Naive thymus-derived CD4-positive, alpha-beta T cell (primary cell): ENCODE measurements around the gene PTPRN2. TPM values are rescaled to one million over a fixed set of nuclear protein-coding genes. Genes with fewer than 3 reads are reported as not detected.

ENCODE experiments used
- ATAC-seq: fragments of 150-1000 bp; cut with Tn5 transposase; 2 replicates; pipeline ENCODE4 v1.10.0; 2021; ENCODE audit warnings: mild to moderate bottlenecking, moderate library complexity
- CTCF ChIA-PET: fragments of 350-600 bp; sonication (Branson Sonifier 250); formaldehyde crosslinking; loops from one replicate; lab custom pipeline; 2021; ENCODE audit warnings: antibody characterized with exemption; lab: Charles Lee
- POLR2A ChIA-PET: fragments of 350-600 bp; sonication (Branson Sonifier 250); formaldehyde crosslinking; loops from one replicate; lab custom pipeline; 2021; ENCODE audit warnings: antibody characterized with exemption, inconsistent platforms; lab: Charles Lee
- DNase-seq, 9 donors: peaks; one replicate each; pipeline versions ENCODE4 v3.0.0 to v3.0.0-alpha.2; 2020 to 2022; ENCODE audit warnings: mixed read lengths in 1 of 9
- H3K27ac ChIP-seq: one replicate; pipeline ENCODE4 v1.7.0; 2013; ENCODE audit warnings: mild to moderate bottlenecking, low read depth, low read length, moderate library complexity
- H3K27me3 ChIP-seq, 2 donors: one replicate each; pipeline ENCODE4 v1.7.0; 2013; ENCODE audit warnings: low read length in 2 of 2, mild to moderate bottlenecking in 2 of 2, moderate library complexity in 2 of 2; ENCODE audit not compliant: control insufficient read depth in 2 of 2, insufficient read depth in 2 of 2
- H3K36me3 ChIP-seq, 3 experiments: 1 replicate in 2 of 3; 2 replicates in 1 of 3; pipeline ENCODE4 v1.7.0; 2013; ENCODE audit warnings: low read length in 3 of 3, mild to moderate bottlenecking in 3 of 3, moderate library complexity in 1 of 3; ENCODE audit not compliant: insufficient read depth in 3 of 3, control insufficient read depth in 2 of 3
- H3K4me1 ChIP-seq, 2 donors: one replicate each; pipeline ENCODE4 v1.7.0; 2013; ENCODE audit warnings: low read length in 2 of 2, mild to moderate bottlenecking in 2 of 2, moderate library complexity in 1 of 2; ENCODE audit not compliant: control insufficient read depth in 2 of 2, insufficient read depth in 2 of 2
- H3K4me3 ChIP-seq: 2 replicates; pipeline ENCODE4 v1.7.0; 2013; ENCODE audit warnings: mild to moderate bottlenecking, low read length
- H3K9me3 ChIP-seq, 3 experiments: 1 replicate in 2 of 3; 2 replicates in 1 of 3; pipeline ENCODE4 v1.7.0; 2013; ENCODE audit warnings: low read length in 3 of 3; ENCODE audit not compliant: control insufficient read depth in 2 of 3
- H3K27ac Mint-ChIP-seq, 9 donors: one replicate each; pipeline ENCODE4 v1.8.0; 2020 to 2022; ENCODE audit warnings: mixed read lengths in 9 of 9, mild to moderate bottlenecking in 8 of 9, moderate library complexity in 5 of 9, inconsistent platforms in 2 of 9
- H3K27me3 Mint-ChIP-seq, 5 donors: one replicate each; pipeline ENCODE4 v1.8.0; 2021 to 2022; ENCODE audit warnings: mixed read lengths in 5 of 5, mild to moderate bottlenecking in 1 of 5
- H3K36me3 Mint-ChIP-seq, 5 donors: one replicate each; pipeline ENCODE4 v1.8.0; 2020 to 2022; ENCODE audit warnings: mixed read lengths in 5 of 5, mild to moderate bottlenecking in 3 of 5, inconsistent platforms in 1 of 5
- H3K4me1 Mint-ChIP-seq, 7 donors: one replicate each; pipeline ENCODE4 v1.8.0; 2020 to 2022; ENCODE audit warnings: mixed read lengths in 7 of 7, mild to moderate bottlenecking in 3 of 7, inconsistent platforms in 1 of 7
- H3K4me3 Mint-ChIP-seq, 10 donors: one replicate each; pipeline ENCODE4 v1.8.0; 2020 to 2022; ENCODE audit warnings: mild to moderate bottlenecking in 10 of 10, mixed read lengths in 10 of 10, moderate library complexity in 6 of 10, inconsistent platforms in 2 of 10
- H3K9me3 Mint-ChIP-seq, 11 donors: one replicate each; pipeline ENCODE4 v1.8.0; 2020 to 2022; ENCODE audit warnings: mixed read lengths in 11 of 11, mild to moderate bottlenecking in 4 of 11, inconsistent platforms in 1 of 11, moderate library complexity in 1 of 11
- intact Hi-C, 2 donors: fragments of 100-400 bp; cut with micrococcal nuclease; formaldehyde crosslinking; loops; one replicate each; pipeline ENCODE4 v1.15.1; 2023
- polyA plus RNA-seq, 2 donors: library from polyadenylated mRNA; unstranded; fragments of 300-500 nt; fragmentation: Illumina TruSeq; gene quantifications; one replicate each; pipeline ENCODE4 v1.2.3, GENCODE V29; 2021
- total RNA-seq, 6 experiments: library from RNA in 5 of 6; stranded (reverse) in 5 of 6; gene quantifications; 1 replicate in 5 of 6; 2 replicates in 1 of 6; pipeline ENCODE4 v1.2.3 and lab custom pipeline; 2021 to 2026

PTPRN2 gene
- total and polyA plus RNA-seq, 7 experiments from 2014 or later, result 0.58 to 2.3 (median 1.4) TPM

- Histone ChIP-seq H3K27me3 (peaks cover 0 to 24% of the 10 kb centered on the region in 2 donors), H3K27ac (no peak overlapping the region), H3K4me3 (no peak overlapping the region), H3K9me3 (peaks cover 0 to 17% (median 0%) of the 10 kb centered on the region in 3 experiments), H3K4me1 (peaks cover 3 to 8% of the 10 kb centered on the region in 2 donors), H3K36me3 (no peaks in the 10 kb centered on the region)
- H3K4me1 Mint-ChIP-seq, result peaks cover 0 to 17% (median 11%) of the 10 kb centered on the region in 7 donors
- ChIA-PET CTCF (no interaction called here), POLR2A (no interaction called here)
- DNase-seq (no peak), ATAC-seq (no peak)
- peaks cover 23 to 56% (median 44%) of the 10 kb centered on the region in 5 donors for H3K27me3 Mint-ChIP-seq
- H3K36me3 Mint-ChIP-seq, result peaks cover 0 to 15% (median 0%) of the 10 kb centered on the region in 5 donors
- no peak overlapping the region for H3K4me3 Mint-ChIP-seq
- no peak overlapping the region for H3K27ac Mint-ChIP-seq
- H3K9me3 Mint-ChIP-seq, result peaks cover 0 to 44% (median 25%) of the 10 kb centered on the region in 11 donors
- intact Hi-C loops, result no loop called here
These were observed 6.1 kb downstream of the PTPRN2 start for GRCh38 chr7:158581440-158582088.

GRCh38 chr7:158579662-158580646 is 7.7 kb downstream of the PTPRN2 start:
- no peak overlapping the region for H3K27ac ChIP-seq
- Mint-ChIP-seq H3K9me3 (peaks cover 0 to 44% (median 25%) of the 10 kb centered on the region in 11 donors), H3K27ac (no peak overlapping the region), H3K4me3 (no peak overlapping the region), H3K27me3 (peaks cover 8 to 40% (median 31%) of the 10 kb centered on the region in 5 donors), H3K4me1 (peaks cover 0 to 4% (median 0%) of the 10 kb centered on the region in 7 donors), H3K36me3 (peaks cover 0 to 15% (median 0%) of the 10 kb centered on the region in 5 donors)
- ChIA-PET CTCF (no interaction called here), POLR2A (no interaction called here)
- no peaks in the 10 kb centered on the region for H3K36me3 ChIP-seq
- H3K4me1 ChIP-seq, result no peaks in the 10 kb centered on the region
- no peak for DNase-seq
- no peak overlapping the region for H3K4me3 ChIP-seq
- intact Hi-C loops, result no loop called here
- peaks cover 0 to 17% of the 10 kb centered on the region in 2 donors for H3K27me3 ChIP-seq
- no peak for ATAC-seq
- H3K9me3 ChIP-seq, result peaks cover 0 to 17% (median 0%) of the 10 kb centered on the region in 3 experiments

DNA sequence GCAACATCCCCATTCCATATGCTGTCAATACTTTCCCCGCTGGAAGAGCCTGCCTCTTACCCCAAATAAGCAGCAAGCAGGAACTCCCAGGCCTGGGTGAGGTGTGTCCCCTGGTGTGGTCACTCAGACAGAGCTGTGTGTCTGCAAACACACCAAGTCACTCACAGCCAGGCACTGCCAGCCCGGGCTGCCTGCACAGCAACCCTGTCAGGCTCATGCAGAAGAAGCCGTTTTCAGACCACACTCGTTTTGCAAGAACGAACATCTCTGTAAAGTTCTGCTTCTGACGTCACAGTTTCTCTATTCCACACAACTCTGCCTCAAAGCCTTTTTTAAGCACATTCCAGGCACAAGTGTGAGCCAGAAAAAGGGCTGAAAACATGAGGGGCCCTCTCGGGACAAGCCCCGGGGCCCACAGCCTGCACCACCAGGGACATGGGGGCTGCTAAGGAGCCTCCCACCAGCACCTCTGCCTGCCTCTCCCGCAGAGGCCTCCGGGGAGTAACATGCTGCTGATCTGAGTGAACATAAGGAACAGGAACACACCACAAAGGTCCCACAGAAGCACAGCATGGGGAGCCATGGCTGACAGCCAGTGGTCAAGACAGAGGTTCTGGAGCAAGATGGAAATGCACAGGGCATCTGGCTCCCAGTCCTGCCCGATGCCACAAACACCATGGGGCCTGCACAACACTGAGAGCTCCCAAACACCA is 11.4 kb downstream of the PTPRN2 start:
- peaks cover 0 to 2% (median 0%) of the 10 kb centered on the region in 7 donors for H3K4me1 Mint-ChIP-seq
- H3K4me3 Mint-ChIP-seq, result no peak overlapping the region
- intact Hi-C loops, result no loop called here
- Histone ChIP-seq H3K27ac (no peak overlapping the region), H3K27me3 (no peaks in the 10 kb centered on the region), H3K4me1 (no peaks in the 10 kb centered on the region), H3K36me3 (no peaks in the 10 kb centered on the region), H3K9me3 (peaks cover 0 to 17% (median 0%) of the 10 kb centered on the region in 3 experiments), H3K4me3 (no peak overlapping the region)
- peaks cover 0 to 19% (median 12%) of the 10 kb centered on the region in 5 donors for H3K27me3 Mint-ChIP-seq
- peaks cover 0 to 30% (median 19%) of the 10 kb centered on the region in 11 donors for H3K9me3 Mint-ChIP-seq
- CTCF ChIA-PET, result no interaction called here
- POLR2A ChIA-PET, result no interaction called here
- DNase-seq (no peak), ATAC-seq (no peak)
- no peak overlapping the region for H3K27ac Mint-ChIP-seq
- peaks cover 0 to 8% (median 0%) of the 10 kb centered on the region in 5 donors for H3K36me3 Mint-ChIP-seq

GRCh38 chr7:158574308-158575036 is 13.2 kb downstream of the PTPRN2 start:
- POLR2A ChIA-PET, result no interaction called here
- Mint-ChIP-seq H3K27ac (no peak overlapping the region), H3K4me1 (peaks cover 0 to 2% (median 0%) of the 10 kb centered on the region in 7 donors)

DNA sequence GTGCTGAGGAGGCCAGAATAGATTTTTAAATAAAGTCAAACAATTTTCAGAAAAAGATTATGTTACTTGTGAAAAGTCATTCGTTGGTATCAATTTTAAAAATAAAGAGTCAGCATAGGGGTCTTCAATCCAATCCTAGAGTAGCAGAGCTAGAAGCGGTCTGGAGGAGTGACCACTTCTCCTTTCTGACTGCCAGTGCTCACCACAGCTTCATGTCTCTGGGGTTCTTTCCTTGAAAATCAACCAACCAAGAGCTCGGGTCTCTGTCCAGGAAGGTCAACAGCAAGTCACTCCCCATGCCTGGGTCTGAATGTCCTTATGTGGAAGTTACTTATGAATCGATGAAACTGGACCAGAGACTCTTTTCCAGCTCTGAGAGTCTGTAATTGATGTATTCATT is 14.3 kb downstream of the PTPRN2 start:
- Mint-ChIP-seq H3K4me1 (peaks cover 0 to 2% (median 0%) of the 10 kb centered on the region in 7 donors), H3K4me3 (no peak overlapping the region), H3K36me3 (no peaks in the 10 kb centered on the region), H3K9me3 (peaks cover 0 to 7% (median 0%) of the 10 kb centered on the region in 11 donors), H3K27me3 (peaks cover 8 to 22% (median 18%) of the 10 kb centered on the region in 5 donors), H3K27ac (no peak overlapping the region)
- DNase-seq (no peak), ATAC-seq (no peak)
- POLR2A ChIA-PET, result no interaction called here
- Histone ChIP-seq H3K4me1 (no peaks in the 10 kb centered on the region), H3K9me3 (no peaks in the 10 kb centered on the region), H3K4me3 (no peak overlapping the region), H3K27ac (no peak overlapping the region), H3K36me3 (no peaks in the 10 kb centered on the region), H3K27me3 (no peaks in the 10 kb centered on the region)
- CTCF ChIA-PET, result no interaction called here
- intact Hi-C loops, result no loop called here

More at GRCh38 chr7:158574308-158575036, 13.2 kb downstream of the PTPRN2 start:
- Histone ChIP-seq H3K27ac (no peak overlapping the region), H3K4me3 (no peak overlapping the region), H3K27me3 (no peaks in the 10 kb centered on the region), H3K9me3 (peaks cover 0 to under 1% (median 0%) of the 10 kb centered on the region in 3 experiments), H3K4me1 (no peaks in the 10 kb centered on the region), H3K36me3 (no peaks in the 10 kb centered on the region)
- intact Hi-C loops, result no loop called here
- Mint-ChIP-seq H3K9me3 (peaks cover 0 to 14% (median 4%) of the 10 kb centered on the region in 11 donors), H3K27me3 (peaks cover 0 to 19% (median 14%) of the 10 kb centered on the region in 5 donors), H3K4me3 (no peak overlapping the region), H3K36me3 (peaks cover 0 to 4% (median 0%) of the 10 kb centered on the region in 5 donors)
- no peak for ATAC-seq
- CTCF ChIA-PET, result no interaction called here
- no peak for DNase-seq
